HG03432 (cell line): ENCODE results near the gene ARHGEF38.
"Not testable (repeated sequence)": the region's sequence is repeated elsewhere in the genome, so short reads cannot be mapped to it uniquely, and the experiment has no call there.

Source experiments
- ATAC-seq: cut with Tn5 transposase; IDR thresholded peaks from one replicate; pipeline ENCODE4 v1.9.1; 2021; ENCODE audit warnings: mild to moderate bottlenecking, moderate library complexity; ENCODE audit not compliant: unreplicated experiment

The ARHGEF38 gene

DNA sequence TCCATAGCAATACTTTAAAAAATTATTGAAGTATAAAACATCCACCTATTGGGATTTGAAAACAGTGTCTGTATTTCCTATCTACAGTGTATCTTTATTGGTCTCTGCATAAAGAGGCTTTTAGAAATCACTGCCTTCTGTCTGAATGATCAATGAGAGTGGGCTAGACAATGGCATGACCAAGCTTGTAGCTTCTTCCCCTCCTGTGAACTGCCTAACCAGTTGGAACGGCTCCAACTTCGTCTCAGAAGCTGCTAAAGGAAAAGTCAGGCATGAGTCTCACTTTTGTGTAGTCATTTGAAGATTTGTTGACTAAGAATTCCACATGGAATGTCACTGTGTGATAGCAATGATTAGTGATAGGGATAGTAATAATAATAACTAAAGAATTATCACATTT, 91.8 kb downstream of the ARHGEF38 start:
- no peak for ATAC-seq

DNA sequence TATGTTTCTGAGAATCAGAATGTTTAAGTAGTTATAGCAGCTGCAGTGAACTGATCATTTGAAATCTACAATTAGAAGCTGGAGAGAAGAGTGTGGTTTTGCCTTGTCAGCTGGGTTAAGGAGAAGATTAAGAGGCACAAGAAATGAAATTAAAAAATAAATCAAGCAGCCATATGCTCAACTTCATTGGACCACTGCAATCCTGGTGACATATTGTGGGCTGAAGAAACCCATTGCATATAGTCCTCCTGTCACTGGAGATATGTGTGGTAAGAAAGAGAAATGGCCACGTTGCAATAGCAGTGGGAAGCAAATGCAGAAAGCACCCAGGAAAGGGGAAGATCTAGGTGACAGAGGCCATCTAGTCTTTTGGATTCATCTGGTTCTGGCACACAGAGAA, 93.0 kb downstream of the ARHGEF38 start:
- ATAC-seq: no peak

DNA sequence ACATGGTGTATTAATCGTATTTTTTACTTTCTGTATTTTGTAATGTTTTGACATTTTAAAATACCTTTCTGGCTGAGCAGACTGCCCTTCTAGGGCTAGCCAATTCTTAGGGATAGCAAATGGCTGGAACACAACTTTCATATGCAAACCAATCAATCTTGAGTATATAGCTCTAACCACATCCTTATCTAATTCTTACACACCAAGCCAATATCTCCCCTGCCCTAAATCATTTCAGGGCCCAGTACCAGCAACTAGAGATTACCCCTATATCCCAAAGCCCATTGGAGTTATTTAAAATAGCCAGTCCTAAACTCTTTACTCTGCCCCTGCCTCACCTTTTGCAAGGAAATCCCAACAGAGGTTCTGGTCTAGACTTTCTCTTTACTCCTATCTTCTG, 97.8 kb downstream of the ARHGEF38 start:
- ATAC-seq: no peak

DNA sequence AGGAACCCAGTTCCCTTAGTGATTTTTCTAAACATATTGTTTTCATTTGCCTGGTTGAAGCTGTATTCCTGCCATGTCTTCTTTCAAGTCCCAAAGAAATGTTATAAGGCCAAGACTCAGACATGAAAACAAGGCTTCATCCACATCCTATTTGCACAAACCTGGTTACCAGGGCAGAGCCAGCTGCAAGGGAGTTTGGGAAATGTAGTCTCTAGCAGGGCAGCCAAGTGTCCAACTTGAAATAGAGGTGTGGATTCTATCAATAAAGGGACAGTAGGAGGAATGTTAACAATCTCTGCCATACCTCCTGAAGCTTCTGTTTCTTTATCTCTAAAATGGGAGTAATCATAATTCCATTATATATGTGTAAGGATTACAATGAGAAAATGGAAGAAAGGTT, 99.5 kb downstream of the ARHGEF38 start:
- ATAC-seq: no peak

DNA sequence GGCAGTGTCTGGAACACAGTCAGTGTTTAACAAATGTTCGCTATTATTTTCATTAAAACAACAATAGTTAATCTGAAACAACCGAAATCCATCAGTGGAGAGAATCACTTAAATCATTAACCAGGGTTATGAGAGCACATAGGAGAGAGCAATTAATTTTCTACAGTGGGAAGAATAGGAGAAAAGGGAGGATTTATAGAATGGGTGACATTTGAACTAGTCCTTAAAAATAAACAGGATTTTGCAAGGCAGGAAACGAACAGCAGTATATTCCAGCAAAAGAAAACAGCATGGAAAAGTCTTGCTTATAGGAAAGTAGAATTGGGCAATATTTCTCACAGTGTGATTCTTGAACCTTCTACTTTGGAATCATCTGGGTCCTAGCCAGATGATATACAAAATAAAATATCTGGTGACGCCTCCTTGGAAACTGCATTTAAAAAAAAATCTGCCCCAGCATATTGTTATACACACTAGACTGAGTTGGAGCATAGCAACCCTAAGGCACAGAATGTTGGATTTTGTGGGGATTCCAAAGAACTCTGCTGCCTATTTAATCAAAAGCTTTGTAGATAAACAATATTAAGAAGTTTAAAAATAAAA, 100.0 kb downstream of the ARHGEF38 start:
- ATAC-seq: no peak

DNA sequence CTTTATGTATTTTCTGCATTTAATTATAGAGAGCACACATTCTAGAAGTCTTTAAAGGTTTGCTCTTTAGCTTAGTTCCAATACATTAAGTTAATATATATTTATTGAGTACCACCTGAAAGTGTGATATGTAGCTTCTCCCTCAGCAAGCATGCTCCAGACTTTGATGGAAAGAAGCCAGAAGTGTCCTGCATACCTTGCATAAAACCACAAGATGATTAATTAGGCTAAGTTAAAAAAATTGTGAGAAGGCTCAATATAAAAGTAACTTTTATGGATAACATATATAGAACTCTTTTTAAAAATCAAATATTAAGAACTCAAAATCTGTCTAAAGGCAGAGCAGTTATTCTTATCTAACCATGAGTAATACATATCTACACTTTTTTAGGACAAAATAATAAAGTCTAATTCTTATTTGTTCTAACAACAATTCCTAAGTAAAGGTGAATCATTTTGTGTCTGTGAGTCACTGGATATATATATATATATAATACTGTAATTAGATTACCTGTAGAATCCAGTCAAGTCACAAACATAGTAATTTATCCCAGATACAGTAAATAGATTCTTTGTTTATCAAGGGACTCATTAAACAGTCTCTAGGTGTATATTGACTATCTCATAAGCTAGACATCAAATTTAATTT, 104.8 kb downstream of the ARHGEF38 start:
- ATAC-seq: no peak

- no peak for ATAC-seq
Measured at GRCh38 chr4:105659190-105659589, 106.8 kb downstream of the ARHGEF38 start.

- no peak for ATAC-seq
Measured at GRCh38 chr4:105661028-105661427, 108.6 kb downstream of the ARHGEF38 start.

DNA sequence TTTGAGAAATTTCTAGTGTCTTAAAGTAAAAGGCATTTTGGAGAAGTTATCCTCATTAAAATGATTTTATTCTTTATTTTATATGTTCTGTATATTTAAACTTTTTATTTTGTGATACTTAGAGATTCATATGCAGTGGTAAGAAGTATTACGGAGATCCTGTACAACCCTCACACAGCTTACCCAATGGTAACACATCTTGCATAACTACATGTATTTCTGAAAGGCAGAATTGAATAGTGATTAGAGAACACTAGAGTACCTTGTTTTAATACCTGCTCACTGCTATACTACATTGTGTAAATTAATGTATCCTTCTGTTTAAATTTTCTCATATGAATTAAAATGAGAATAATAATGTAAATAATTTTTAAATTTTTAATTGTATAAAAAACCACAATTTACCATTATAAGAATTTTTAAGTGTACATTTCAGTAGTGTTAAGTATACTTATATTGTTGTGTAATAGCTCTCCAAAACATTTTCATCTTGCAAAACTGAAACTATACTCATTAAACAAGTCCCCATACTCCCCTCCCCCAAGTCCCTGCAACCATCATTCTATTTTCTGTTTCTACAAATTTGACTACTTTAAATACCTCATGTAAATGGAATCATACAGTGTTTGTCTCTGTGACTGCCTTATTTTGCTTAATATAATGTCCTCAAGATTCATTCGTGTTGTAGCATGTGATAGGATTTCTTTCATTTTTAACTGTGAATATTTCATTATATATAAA, 110.7 kb downstream of the ARHGEF38 start:
- ATAC-seq: no peak

- peak; percentile 60 for ATAC-seq
Measured at GRCh38 chr4:105666693-105667092, 114.3 kb downstream of the ARHGEF38 start.

GRCh38 chr4:105670684-105671083, 118.3 kb downstream of the ARHGEF38 start:
- no peak for ATAC-seq

DNA sequence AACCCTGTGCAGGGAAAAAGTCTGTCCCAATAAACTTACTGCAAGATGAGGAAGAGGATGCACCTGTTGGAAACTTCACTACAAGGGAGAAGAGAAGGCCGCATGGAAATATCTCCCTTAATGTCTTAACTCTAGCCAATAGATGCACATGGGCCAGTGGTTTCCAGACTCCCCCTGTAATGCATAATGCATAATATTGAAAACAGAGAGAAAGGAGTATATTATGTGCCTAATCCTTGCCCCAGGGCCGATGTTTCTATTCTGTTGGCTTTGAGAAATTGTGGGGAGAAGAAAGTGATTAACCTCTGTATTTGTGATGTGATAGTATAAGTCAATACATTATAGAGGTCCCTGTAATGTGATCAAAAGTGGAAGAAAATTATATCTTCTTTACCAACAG, 118.9 kb downstream of the ARHGEF38 start:
- no peak for ATAC-seq

- ATAC-seq: no peak
Measured at GRCh38 chr4:105674011-105674410, 121.6 kb downstream of the ARHGEF38 start.

DNA sequence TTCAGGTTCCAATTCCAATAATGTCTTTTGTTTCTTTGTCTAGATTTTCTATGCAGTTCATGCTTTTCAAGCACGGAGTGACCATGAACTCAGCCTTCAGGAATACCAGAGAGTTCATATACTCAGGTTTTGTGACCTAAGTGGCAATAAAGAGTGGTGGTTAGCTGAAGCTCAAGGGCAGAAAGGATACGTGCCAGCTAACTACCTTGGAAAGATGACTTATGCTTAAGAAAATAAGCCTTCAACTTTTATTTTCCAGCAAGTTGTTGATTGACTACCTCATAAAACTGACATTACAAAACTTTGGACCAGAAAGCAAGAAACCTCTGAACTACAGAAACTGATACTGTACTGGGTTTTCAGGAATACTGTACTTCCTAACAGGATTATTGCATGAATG, 125.3 kb downstream of the ARHGEF38 start:
- no peak for ATAC-seq

- no peak for ATAC-seq
Measured at GRCh38 chr4:105679186-105679585, 126.8 kb downstream of the ARHGEF38 start.

DNA sequence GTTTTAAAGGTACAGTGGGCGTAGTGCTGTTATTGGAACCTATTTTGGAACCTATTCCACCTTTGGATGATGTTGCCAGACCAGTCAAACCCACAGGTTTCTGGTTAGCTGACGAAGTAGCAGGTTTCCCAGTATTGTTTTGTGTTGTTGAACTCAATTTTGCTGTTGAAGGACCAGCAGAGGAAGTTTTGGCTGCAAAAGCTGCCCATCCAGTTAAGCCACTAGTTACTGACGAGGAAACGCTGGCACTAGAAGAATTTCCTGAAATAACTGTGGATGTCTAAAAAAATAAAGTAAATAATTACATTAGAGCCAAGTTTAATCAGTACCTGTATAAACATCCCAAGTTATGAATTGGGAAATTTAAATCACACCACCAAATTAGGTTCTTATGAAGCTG, 130.6 kb downstream of the ARHGEF38 start:
- ATAC-seq: no peak

GRCh38 chr4:105686571-105686970, 134.2 kb downstream of the ARHGEF38 start:
- no peak for ATAC-seq

GRCh38 chr4:105694812-105695211, 142.4 kb downstream of the ARHGEF38 start:
- not testable (repeated sequence) for ATAC-seq

DNA sequence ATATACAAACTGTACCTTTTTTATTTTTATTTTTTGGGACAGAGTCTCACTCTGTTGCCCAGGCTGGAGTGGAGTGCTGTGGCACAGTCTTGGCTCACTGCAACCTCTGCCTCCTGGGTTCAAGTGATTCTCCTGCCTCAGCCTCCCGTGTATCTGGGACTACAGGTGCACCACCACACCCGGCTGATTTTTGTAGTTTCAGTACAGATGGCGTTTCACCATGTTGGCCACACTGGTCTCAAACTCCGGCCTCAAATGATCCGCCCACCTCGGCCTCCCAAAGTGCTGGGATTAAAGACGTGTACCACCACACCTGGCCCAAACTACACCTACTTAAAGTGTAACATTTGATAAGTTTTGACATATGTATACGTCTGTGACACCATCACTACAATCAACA, 143.4 kb downstream of the ARHGEF38 start:
- not testable (repeated sequence) for ATAC-seq

DNA sequence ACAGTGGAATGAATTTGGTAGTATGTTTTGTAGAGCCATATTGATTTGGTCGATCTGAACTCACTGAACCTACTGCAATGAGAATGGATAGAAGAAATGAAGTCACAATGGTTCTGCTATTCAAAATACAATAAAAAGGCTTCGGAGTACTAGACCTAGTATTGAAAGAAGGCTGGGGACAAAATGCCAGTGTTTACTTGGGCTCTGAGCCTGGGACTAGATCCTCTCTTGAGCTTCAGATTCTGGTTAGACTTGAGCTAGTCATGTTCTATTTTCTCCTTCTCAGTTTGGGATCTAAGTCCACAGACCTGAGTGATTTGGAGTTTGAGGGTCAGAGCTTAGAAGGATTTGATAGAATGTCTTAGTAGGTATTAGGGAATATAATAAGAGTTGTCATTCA, 146.2 kb downstream of the ARHGEF38 start:
- no peak for ATAC-seq

GRCh38 chr4:105707782-105708180, 155.4 kb downstream of the ARHGEF38 start:
- ATAC-seq: no peak
